ENCODE measurements around the gene FNDC1.

The FNDC1 gene

DNA sequence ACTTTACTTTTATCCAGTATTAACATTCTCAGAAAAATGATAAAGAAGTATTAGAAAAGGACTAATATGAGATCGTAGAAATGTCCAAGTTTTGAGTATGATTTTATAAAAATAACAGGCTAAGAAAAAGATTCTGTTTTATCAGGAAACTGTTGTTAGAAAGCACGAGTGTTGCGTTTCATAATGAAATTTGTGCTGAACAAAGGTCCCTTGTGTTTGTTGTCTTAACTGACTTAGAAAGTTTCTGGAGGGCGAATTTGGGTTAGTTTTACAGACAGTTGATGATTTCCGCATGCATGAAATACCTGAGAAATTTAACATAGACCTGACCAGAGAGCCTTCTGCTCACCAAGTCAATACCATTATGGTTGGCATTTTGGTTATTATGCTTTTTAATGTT is 136.0 kb downstream of the FNDC1 start:
- Histone ChIP-seq H2AFZ (ENCODE audit: low read depth, low read length) (no peak overlapping the region), H3K4me2 (ENCODE audit: low read length) (no peak overlapping the region), H3K9me3 (ENCODE audit: insufficient read depth, low read length) (no peaks in the 10 kb centered on the region), H4K20me1 (ENCODE audit: insufficient read depth, low read length) (no peaks in the 10 kb centered on the region), H3K36me3 (replicated peaks; ENCODE audit: low read depth, low read length) (no peaks in the 10 kb centered on the region), H3K27me3 (ENCODE audit: low read depth, low read length) (no peaks in the 10 kb centered on the region), H3K79me2 (ENCODE audit: low read length) (no peaks in the 10 kb centered on the region), H3K27ac (ENCODE audit: low read length) (no peak overlapping the region), H3K9ac (ENCODE audit: low read length) (no peak overlapping the region), H3K4me3 (ENCODE audit: low read length) (no peak overlapping the region), H3K4me1 (ENCODE audit: low read length) (no peaks in the 10 kb centered on the region)
- TF ChIP-seq, protein P1, sequence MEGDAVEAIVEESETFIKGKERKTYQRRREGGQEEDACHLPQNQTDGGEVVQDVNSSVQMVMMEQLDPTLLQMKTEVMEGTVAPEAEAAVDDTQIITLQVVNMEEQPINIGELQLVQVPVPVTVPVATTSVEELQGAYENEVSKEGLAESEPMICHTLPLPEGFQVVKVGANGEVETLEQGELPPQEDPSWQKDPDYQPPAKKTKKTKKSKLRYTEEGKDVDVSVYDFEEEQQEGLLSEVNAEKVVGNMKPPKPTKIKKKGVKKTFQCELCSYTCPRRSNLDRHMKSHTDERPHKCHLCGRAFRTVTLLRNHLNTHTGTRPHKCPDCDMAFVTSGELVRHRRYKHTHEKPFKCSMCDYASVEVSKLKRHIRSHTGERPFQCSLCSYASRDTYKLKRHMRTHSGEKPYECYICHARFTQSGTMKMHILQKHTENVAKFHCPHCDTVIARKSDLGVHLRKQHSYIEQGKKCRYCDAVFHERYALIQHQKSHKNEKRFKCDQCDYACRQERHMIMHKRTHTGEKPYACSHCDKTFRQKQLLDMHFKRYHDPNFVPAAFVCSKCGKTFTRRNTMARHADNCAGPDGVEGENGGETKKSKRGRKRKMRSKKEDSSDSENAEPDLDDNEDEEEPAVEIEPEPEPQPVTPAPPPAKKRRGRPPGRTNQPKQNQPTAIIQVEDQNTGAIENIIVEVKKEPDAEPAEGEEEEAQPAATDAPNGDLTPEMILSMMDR (IDR thresholded peaks at IDR 0.05; ENCODE audit: low read depth, low read length) = no peak
- TF ChIP-seq EZH2phosphoT487 (IDR thresholded peaks at IDR 0.05; ENCODE audit: low read depth) = no peak

DNA sequence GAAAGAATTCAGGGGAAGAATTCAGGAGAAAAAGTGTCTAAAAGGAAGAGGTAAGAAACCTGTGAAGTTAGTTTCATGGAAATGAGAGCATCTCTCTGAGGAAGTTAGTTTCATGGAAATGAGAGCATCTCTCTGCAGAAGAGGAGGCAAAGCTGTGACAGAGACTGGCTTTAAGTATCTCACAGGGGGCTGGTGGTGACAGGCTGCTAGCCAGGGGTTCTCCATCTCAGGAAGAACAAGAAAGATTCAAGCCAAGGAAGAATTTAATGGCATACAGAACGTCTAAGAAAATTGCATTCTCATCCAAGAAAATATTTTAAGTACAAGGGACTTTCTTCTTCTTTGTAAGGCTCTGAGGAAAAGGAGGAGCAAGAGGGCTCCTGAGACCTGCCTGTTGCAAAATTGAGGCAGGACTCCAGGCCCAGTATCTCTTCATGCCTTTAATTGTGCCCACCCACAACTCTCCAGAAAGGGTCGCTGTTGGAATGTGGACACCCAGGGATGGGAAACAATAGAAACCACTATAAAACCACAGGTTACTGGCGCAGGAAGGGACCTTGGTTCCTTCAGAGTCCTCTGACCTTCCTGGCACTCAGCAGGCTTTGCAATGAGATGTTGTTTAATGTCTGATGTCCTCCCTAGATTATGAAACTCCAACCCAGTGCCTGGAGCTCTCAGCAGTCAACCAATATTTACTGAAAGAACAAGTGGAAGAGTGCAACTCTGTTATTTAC is 136.8 kb downstream of the FNDC1 start:
- Histone ChIP-seq H3K27me3 (ENCODE audit: low read depth, low read length) (no peaks in the 10 kb centered on the region), H3K79me2 (ENCODE audit: low read length) (no peaks in the 10 kb centered on the region), H3K4me3 (ENCODE audit: low read length) (no peak overlapping the region), H3K27ac (ENCODE audit: low read length) (no peak overlapping the region), H3K9me3 (ENCODE audit: insufficient read depth, low read length) (no peaks in the 10 kb centered on the region), H2AFZ (ENCODE audit: low read depth, low read length) (no peak overlapping the region), H4K20me1 (ENCODE audit: insufficient read depth, low read length) (no peaks in the 10 kb centered on the region), H3K36me3 (replicated peaks; ENCODE audit: low read depth, low read length) (no peaks in the 10 kb centered on the region), H3K9ac (ENCODE audit: low read length) (no peak overlapping the region), H3K4me2 (ENCODE audit: low read length) (no peak overlapping the region), H3K4me1 (ENCODE audit: low read length) (no peaks in the 10 kb centered on the region)
- TF ChIP-seq EZH2phosphoT487 (IDR thresholded peaks at IDR 0.05; ENCODE audit: low read depth) = no peak
- TF ChIP-seq, protein P1 (IDR thresholded peaks at IDR 0.05; ENCODE audit: low read depth, low read length) = no peak

DNA sequence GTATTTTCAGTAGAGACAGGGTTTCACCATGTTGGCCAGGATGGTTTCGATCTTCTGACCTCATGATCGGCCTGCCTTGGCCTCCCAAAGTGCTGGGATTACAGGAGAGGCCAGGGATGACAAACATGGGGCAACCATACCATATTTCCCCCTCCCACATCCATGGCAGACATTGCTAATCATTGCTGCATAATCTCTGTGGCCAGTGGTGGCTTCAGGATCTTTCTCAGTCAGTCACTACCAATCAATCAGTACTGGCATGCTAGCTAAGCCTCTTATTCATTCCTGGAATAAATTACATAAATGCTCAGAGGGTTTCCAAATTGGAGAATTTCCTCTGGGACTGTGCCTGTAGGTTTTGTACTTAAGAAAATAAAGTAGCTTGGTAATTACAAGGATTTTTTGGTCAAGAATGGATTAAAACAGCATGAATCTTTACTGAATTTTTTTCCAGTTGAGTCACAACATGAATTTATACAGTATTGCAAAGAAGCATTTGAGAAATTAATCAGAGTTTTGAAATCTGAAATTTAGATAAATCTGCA is 138.1 kb downstream of the FNDC1 start:
- Histone ChIP-seq H3K4me2 (ENCODE audit: low read length) (no peak overlapping the region), H3K79me2 (ENCODE audit: low read length) (no peaks in the 10 kb centered on the region), H2AFZ (ENCODE audit: low read depth, low read length) (no peak overlapping the region), H3K27me3 (ENCODE audit: low read depth, low read length) (no peaks in the 10 kb centered on the region), H3K9me3 (ENCODE audit: insufficient read depth, low read length) (no peaks in the 10 kb centered on the region), H3K9ac (ENCODE audit: low read length) (no peak overlapping the region), H3K36me3 (replicated peaks; ENCODE audit: low read depth, low read length) (no peaks in the 10 kb centered on the region), H3K27ac (ENCODE audit: low read length) (no peak overlapping the region), H3K4me1 (ENCODE audit: low read length) (no peaks in the 10 kb centered on the region), H4K20me1 (ENCODE audit: insufficient read depth, low read length) (no peaks in the 10 kb centered on the region), H3K4me3 (ENCODE audit: low read length) (no peak overlapping the region)
- TF ChIP-seq, protein P1 (IDR thresholded peaks at IDR 0.05; ENCODE audit: low read depth, low read length) = no peak
- no peak for TF ChIP-seq EZH2phosphoT487 (IDR thresholded peaks at IDR 0.05; ENCODE audit: low read depth)

DNA sequence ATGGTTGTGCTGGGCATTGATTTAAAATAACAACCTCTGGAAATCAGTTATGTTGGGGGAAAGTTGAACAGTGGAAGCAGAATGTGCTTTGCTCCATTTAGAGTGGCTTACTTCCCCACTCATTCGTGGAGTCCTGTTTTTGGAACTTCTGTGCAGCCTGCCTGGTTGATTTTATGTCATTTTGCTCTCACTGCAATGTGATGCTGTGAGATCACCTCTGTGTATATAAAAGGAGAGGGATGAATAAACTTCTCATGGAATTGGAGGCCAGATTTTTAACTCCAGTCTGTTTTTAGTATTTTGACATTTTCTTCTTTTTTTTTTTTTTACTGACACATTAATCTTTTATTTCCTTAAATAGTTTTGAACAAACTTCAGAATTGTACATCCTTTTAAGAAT is 139.0 kb downstream of the FNDC1 start:
- no peak for TF ChIP-seq EZH2phosphoT487 (IDR thresholded peaks at IDR 0.05; ENCODE audit: low read depth)
- TF ChIP-seq, protein P1 (IDR thresholded peaks at IDR 0.05; ENCODE audit: low read depth, low read length) = no peak
- H3K27ac ChIP-seq (ENCODE audit: low read length) = no peak overlapping the region
- H3K9ac ChIP-seq (ENCODE audit: low read length) = no peak overlapping the region
- H3K4me3 ChIP-seq (ENCODE audit: low read length) = no peak overlapping the region
- no peaks in the 10 kb centered on the region for H3K27me3 ChIP-seq (ENCODE audit: low read depth, low read length)
- H4K20me1 ChIP-seq (ENCODE audit: insufficient read depth, low read length) = no peaks in the 10 kb centered on the region
- no peaks in the 10 kb centered on the region for H3K36me3 ChIP-seq (replicated peaks; ENCODE audit: low read depth, low read length)
- no peak overlapping the region for H2AFZ ChIP-seq (ENCODE audit: low read depth, low read length)
- no peaks in the 10 kb centered on the region for H3K79me2 ChIP-seq (ENCODE audit: low read length)
- H3K4me2 ChIP-seq (ENCODE audit: low read length) = no peak overlapping the region
- no peaks in the 10 kb centered on the region for H3K9me3 ChIP-seq (ENCODE audit: insufficient read depth, low read length)
- H3K4me1 ChIP-seq (ENCODE audit: low read length) = no peaks in the 10 kb centered on the region

All from OCI-LY3 (cell line).